HG02610 (cell line): Measurements from ENCODE around the gene LBP.
"Not testable (repeated sequence)": the region's sequence is repeated elsewhere in the genome, so short reads cannot be mapped to it uniquely, and the experiment has no call there.

ENCODE experiments used
- ATAC-seq: cut with Tn5 transposase; IDR thresholded peaks from one replicate; pipeline ENCODE4 v1.9.1; 2021; ENCODE audit warnings: mild to moderate bottlenecking, moderate library complexity; ENCODE audit not compliant: unreplicated experiment

The LBP gene

GRCh38 chr20:38346741-38347140 lies 459 bp downstream of the LBP start:
- ATAC-seq, result no peak

GRCh38 chr20:38349856-38350255 lies 3.6 kb downstream of the LBP start:
- no peak for ATAC-seq

- no peak for ATAC-seq
Measured at GRCh38 chr20:38350879-38351775, 4.8 kb downstream of the LBP start.

- no peak for ATAC-seq
Measured at GRCh38 chr20:38353316-38353715, 7.0 kb downstream of the LBP start.

GRCh38 chr20:38354227-38354626 lies 7.9 kb downstream of the LBP start:
- no peak for ATAC-seq

- ATAC-seq, result no peak
Measured at GRCh38 chr20:38355161-38356012, 9.1 kb downstream of the LBP start.

GRCh38 chr20:38357653-38358207 lies 11.4 kb downstream of the LBP start:
- no peak for ATAC-seq

- ATAC-seq, result no peak
Measured at GRCh38 chr20:38358556-38358955, 12.3 kb downstream of the LBP start.

- no peak for ATAC-seq
Measured at GRCh38 chr20:38363004-38363747, 16.9 kb downstream of the LBP start.

GRCh38 chr20:38369389-38369788 lies 23.1 kb downstream of the LBP start:
- no peak for ATAC-seq

GRCh38 chr20:38372806-38373205 lies 26.5 kb downstream of the LBP start:
- ATAC-seq, result no peak

- no peak for ATAC-seq
Measured at GRCh38 chr20:38373231-38373867, 27.1 kb downstream of the LBP start.

GRCh38 chr20:38373898-38374297 lies 27.6 kb downstream of the LBP start:
- no peak for ATAC-seq

- no peak for ATAC-seq
Measured at GRCh38 chr20:38377039-38377685, 30.9 kb downstream of the LBP start.

GRCh38 chr20:38377838-38378237 lies 31.6 kb downstream of the LBP start:
- not testable (repeated sequence) for ATAC-seq

- no peak for ATAC-seq
Measured at GRCh38 chr20:38383147-38383546, 36.9 kb downstream of the LBP start.

- no peak for ATAC-seq
Measured at GRCh38 chr20:38386004-38386403, 39.7 kb downstream of the LBP start.

- no peak for ATAC-seq
Measured at GRCh38 chr20:38386851-38387250, 40.6 kb downstream of the LBP start.

GRCh38 chr20:38387953-38388352 lies 41.7 kb downstream of the LBP start:
- no peak for ATAC-seq

- no peak for ATAC-seq
Measured at GRCh38 chr20:38392356-38392755, 46.1 kb downstream of the LBP start.
